Tibial nerve (tissue), 3 donors: ENCODE results near the gene YIPF2.

Experiments
- CTCF ChIP-seq, 5 experiments: fragments of 200-600 bp in 3 of 5; fragments of 450-650 bp in 2 of 5; sonication (generic) in 3 of 5; IDR thresholded peaks; one replicate each; pipeline ENCODE4 v1.5.1; 2016 to 2019; ENCODE audit warnings: antibody characterized with exemption in 5 of 5, mild to moderate bottlenecking in 3 of 5, moderate library complexity in 2 of 5
- POLR2A ChIP-seq, 2 donors: fragments of 450-650 bp; IDR thresholded peaks; one replicate each; pipeline ENCODE4 v1.6.1; 2017; ENCODE audit warnings: antibody characterized with exemption in 2 of 2, mild to moderate bottlenecking in 2 of 2, moderate library complexity in 2 of 2

- TF ChIP-seq CTCF (IDR thresholded peaks at IDR 0.05) (no peak), POLR2A (IDR thresholded peaks at IDR 0.05) (no peak)
These were observed 42.8 kb upstream of the YIPF2 start for GRCh38 chr19:10971107-10971726.
